ENCODE measurements around the gene SLITRK1. TPM values are rescaled to one million over a fixed set of nuclear protein-coding genes. Genes with fewer than 3 reads are reported as not detected.

Gene SLITRK1
- total RNA-seq, 1 experiment from 2014 or later: 0.49 TPM

GRCh38 chr13:83829810-83830209, 52.5 kb downstream of the SLITRK1 start:
- Histone ChIP-seq H3K4me1 (ENCODE audit: insufficient read depth, low read length, poor library complexity, severe bottlenecking) (peaks cover 26% of the 10 kb centered on the region), H3K27ac (ENCODE audit: low read depth, low read length, poor library complexity, severe bottlenecking) (no peak overlapping the region), H3K4me3 (ENCODE audit: low read depth, low read length, poor library complexity, severe bottlenecking) (no peak overlapping the region), H3K27me3 (replicated peaks; ENCODE audit: insufficient read depth, low read depth, low read length, poor library complexity) (no peaks in the 10 kb centered on the region), H3K36me3 (ENCODE audit: insufficient read depth, low read length, poor library complexity, severe bottlenecking) (no peaks in the 10 kb centered on the region), H3K9me3 (ENCODE audit: low read depth, low read length, poor library complexity, severe bottlenecking) (no peaks in the 10 kb centered on the region)
- no peak for TF ChIP-seq CTCF (conservative IDR thresholded peaks at IDR 0.05; ENCODE audit: low read depth, low read length)
- CTCF ChIA-PET: no interaction called here
- intact Hi-C loops (cut with micrococcal nuclease; ENCODE audit: unreplicated experiment): no loop called here
- POLR2A ChIA-PET (ENCODE audit: low non-redundant PET): no interaction called here
- no TSS peak for BruUV-seq (replicated peaks)
- DNase-seq (ENCODE audit: low spot score): no peak

- Histone ChIP-seq H3K27ac (ENCODE audit: low read depth, low read length, poor library complexity, severe bottlenecking) (no peak overlapping the region), H3K27me3 (replicated peaks; ENCODE audit: insufficient read depth, low read depth, low read length, poor library complexity) (no peaks in the 10 kb centered on the region), H3K36me3 (ENCODE audit: insufficient read depth, low read length, poor library complexity, severe bottlenecking) (no peaks in the 10 kb centered on the region), H3K9me3 (ENCODE audit: low read depth, low read length, poor library complexity, severe bottlenecking) (no peaks in the 10 kb centered on the region), H3K4me3 (ENCODE audit: low read depth, low read length, poor library complexity, severe bottlenecking) (no peak overlapping the region), H3K4me1 (ENCODE audit: insufficient read depth, low read length, poor library complexity, severe bottlenecking) (peaks cover 30% of the 10 kb centered on the region)
- intact Hi-C loops (cut with micrococcal nuclease; ENCODE audit: unreplicated experiment): no loop called here
- ChIA-PET CTCF (no interaction called here), POLR2A (ENCODE audit: low non-redundant PET) (no interaction called here)
- DNase-seq (ENCODE audit: low spot score): no peak
- TF ChIP-seq EZH2 (IDR thresholded peaks at IDR 0.05; ENCODE audit: borderline replicate concordance, low read depth, low read length, poor library complexity, severe bottlenecking) (no peak), CTCF (conservative IDR thresholded peaks at IDR 0.05; ENCODE audit: low read depth, low read length) (no peak)
- no TSS peak for BruUV-seq (replicated peaks)
Measured at GRCh38 chr13:83827338-83827737, 54.9 kb downstream of the SLITRK1 start.

Measured in A673 (cell line).